ENCODE data around the gene CHD9.

DNA sequence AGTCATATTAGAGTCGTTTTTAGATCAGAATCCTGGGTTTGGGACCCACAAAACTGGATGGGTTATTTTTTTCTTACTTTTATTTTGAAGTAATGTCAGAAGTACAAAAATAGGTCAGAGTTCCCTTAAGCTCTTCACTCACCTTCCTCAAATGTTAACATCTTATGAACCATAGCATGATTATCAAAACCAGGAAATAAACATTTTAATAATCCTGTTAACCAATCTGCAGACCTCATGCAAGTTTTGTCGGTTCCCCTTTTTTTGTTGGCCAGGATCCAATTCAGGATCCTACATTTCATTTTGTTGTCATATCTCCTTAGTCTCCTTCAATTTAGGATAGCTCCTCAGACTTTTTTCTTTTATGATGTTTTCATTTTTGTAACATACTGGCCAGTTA, 162.0 kb downstream of the CHD9 start:
- TF ChIP-seq, protein P1, sequence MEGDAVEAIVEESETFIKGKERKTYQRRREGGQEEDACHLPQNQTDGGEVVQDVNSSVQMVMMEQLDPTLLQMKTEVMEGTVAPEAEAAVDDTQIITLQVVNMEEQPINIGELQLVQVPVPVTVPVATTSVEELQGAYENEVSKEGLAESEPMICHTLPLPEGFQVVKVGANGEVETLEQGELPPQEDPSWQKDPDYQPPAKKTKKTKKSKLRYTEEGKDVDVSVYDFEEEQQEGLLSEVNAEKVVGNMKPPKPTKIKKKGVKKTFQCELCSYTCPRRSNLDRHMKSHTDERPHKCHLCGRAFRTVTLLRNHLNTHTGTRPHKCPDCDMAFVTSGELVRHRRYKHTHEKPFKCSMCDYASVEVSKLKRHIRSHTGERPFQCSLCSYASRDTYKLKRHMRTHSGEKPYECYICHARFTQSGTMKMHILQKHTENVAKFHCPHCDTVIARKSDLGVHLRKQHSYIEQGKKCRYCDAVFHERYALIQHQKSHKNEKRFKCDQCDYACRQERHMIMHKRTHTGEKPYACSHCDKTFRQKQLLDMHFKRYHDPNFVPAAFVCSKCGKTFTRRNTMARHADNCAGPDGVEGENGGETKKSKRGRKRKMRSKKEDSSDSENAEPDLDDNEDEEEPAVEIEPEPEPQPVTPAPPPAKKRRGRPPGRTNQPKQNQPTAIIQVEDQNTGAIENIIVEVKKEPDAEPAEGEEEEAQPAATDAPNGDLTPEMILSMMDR (conservative IDR thresholded peaks at IDR 0.05) = no peak
- TF ChIP-seq EZH2 (IDR thresholded peaks at IDR 0.05; ENCODE audit: low read depth) = no peak

All from PC-9 (cell line).